Activated T-helper 17 cell treated with anti-CD3 and anti-CD28 coated beads, Interleukin-2, amount 50 U/mL, for 72 hours (primary cell): ENCODE measurements around the gene C16orf95. TPM values are rescaled to one million over a fixed set of nuclear protein-coding genes. Genes with fewer than 3 reads are reported as not detected.

Source experiments
- ATAC-seq: fragments of 150-1000 bp; cut with Tn5 transposase; replicated peaks from 2 replicates; pipeline ENCODE4 v1.10.0; 2021; ENCODE audit warnings: mild to moderate bottlenecking, moderate library complexity
- H3K27ac Mint-ChIP-seq: one replicate; pipeline ENCODE4 v1.8.0; 2022; ENCODE audit warnings: mixed read lengths
- H3K27me3 Mint-ChIP-seq: one replicate; pipeline ENCODE4 v1.8.0; 2022; ENCODE audit warnings: mixed read lengths
- H3K36me3 Mint-ChIP-seq: one replicate; pipeline ENCODE4 v1.8.0; 2022; ENCODE audit warnings: low read depth, mild to moderate bottlenecking, mixed read lengths
- H3K4me1 Mint-ChIP-seq: one replicate; pipeline ENCODE4 v1.8.0; 2022; ENCODE audit warnings: mixed read lengths
- H3K4me3 Mint-ChIP-seq: one replicate; pipeline ENCODE4 v1.8.0; 2022; ENCODE audit warnings: mild to moderate bottlenecking, mixed read lengths
- H3K9me3 Mint-ChIP-seq: one replicate; pipeline ENCODE4 v1.8.0; 2022; ENCODE audit warnings: mixed read lengths
- total RNA-seq, 2 donors: library from RNA; stranded (reverse); gene quantifications; one replicate each; pipeline ENCODE4 v1.2.3, GENCODE V29; 2022

The C16orf95 gene
- total RNA-seq, 2 donors from 2014 or later: 6.2 to 8.2 TPM

- no peak overlapping the region for H3K27ac Mint-ChIP-seq
- H3K27me3 Mint-ChIP-seq: no peaks in the 10 kb centered on the region
- no peaks in the 10 kb centered on the region for H3K9me3 Mint-ChIP-seq
- no peak for ATAC-seq
- peaks cover 4% of the 10 kb centered on the region for H3K4me1 Mint-ChIP-seq
- H3K36me3 Mint-ChIP-seq: no peaks in the 10 kb centered on the region
- no peak overlapping the region for H3K4me3 Mint-ChIP-seq
Measured at GRCh38 chr16:87304951-87305350, 12.2 kb downstream of the C16orf95 start.

- Mint-ChIP-seq H3K9me3 (no peaks in the 10 kb centered on the region), H3K27me3 (no peaks in the 10 kb centered on the region), H3K36me3 (no peaks in the 10 kb centered on the region), H3K27ac (peak overlapping the region; percentile 34), H3K4me1 (peaks cover 4% of the 10 kb centered on the region), H3K4me3 (no peak overlapping the region)
- ATAC-seq: no peak
Measured at GRCh38 chr16:87303962-87304521, 13.2 kb downstream of the C16orf95 start.

GRCh38 chr16:87303431-87303930 is 13.7 kb downstream of the C16orf95 start:
- H3K36me3 Mint-ChIP-seq: no peaks in the 10 kb centered on the region
- H3K4me1 Mint-ChIP-seq: no peaks in the 10 kb centered on the region
- no peak overlapping the region for H3K4me3 Mint-ChIP-seq
- H3K27me3 Mint-ChIP-seq: no peaks in the 10 kb centered on the region
- H3K27ac Mint-ChIP-seq: peak overlapping the region; percentile 34
- peak; percentile 39 for ATAC-seq
- H3K9me3 Mint-ChIP-seq: no peaks in the 10 kb centered on the region

GRCh38 chr16:87298857-87299465 is 18.2 kb downstream of the C16orf95 start:
- H3K4me1 Mint-ChIP-seq: peaks cover 4% of the 10 kb centered on the region
- no peaks in the 10 kb centered on the region for H3K9me3 Mint-ChIP-seq
- no peak overlapping the region for H3K4me3 Mint-ChIP-seq
- H3K36me3 Mint-ChIP-seq: no peaks in the 10 kb centered on the region
- H3K27ac Mint-ChIP-seq: peak overlapping the region; percentile 57
- H3K27me3 Mint-ChIP-seq: no peaks in the 10 kb centered on the region
- ATAC-seq: no peak

GRCh38 chr16:87297918-87298631 is 19.1 kb downstream of the C16orf95 start:
- Mint-ChIP-seq H3K4me3 (no peak overlapping the region), H3K27ac (peak overlapping the region; percentile 57), H3K36me3 (no peaks in the 10 kb centered on the region), H3K4me1 (peaks cover 8% of the 10 kb centered on the region), H3K27me3 (no peaks in the 10 kb centered on the region), H3K9me3 (no peaks in the 10 kb centered on the region)
- no peak for ATAC-seq

- ATAC-seq: no peak
- no peak overlapping the region for H3K4me3 Mint-ChIP-seq
- H3K9me3 Mint-ChIP-seq: no peaks in the 10 kb centered on the region
- no peak overlapping the region for H3K27ac Mint-ChIP-seq
- no peaks in the 10 kb centered on the region for H3K36me3 Mint-ChIP-seq
- peaks cover 8% of the 10 kb centered on the region for H3K4me1 Mint-ChIP-seq
- H3K27me3 Mint-ChIP-seq: no peaks in the 10 kb centered on the region
Measured at GRCh38 chr16:87297407-87297806, 19.8 kb downstream of the C16orf95 start.

- Mint-ChIP-seq H3K27me3 (no peaks in the 10 kb centered on the region), H3K9me3 (peaks cover 3% of the 10 kb centered on the region), H3K4me1 (peaks cover 8% of the 10 kb centered on the region), H3K4me3 (no peak overlapping the region), H3K27ac (no peak overlapping the region), H3K36me3 (no peaks in the 10 kb centered on the region)
- no peak for ATAC-seq
Measured at GRCh38 chr16:87295661-87296531, 21.3 kb downstream of the C16orf95 start.

GRCh38 chr16:87295259-87295658 is 21.9 kb downstream of the C16orf95 start:
- no peaks in the 10 kb centered on the region for H3K27me3 Mint-ChIP-seq
- peaks cover 8% of the 10 kb centered on the region for H3K4me1 Mint-ChIP-seq
- H3K9me3 Mint-ChIP-seq: peaks cover 3% of the 10 kb centered on the region
- H3K4me3 Mint-ChIP-seq: no peak overlapping the region
- H3K27ac Mint-ChIP-seq: no peak overlapping the region
- no peaks in the 10 kb centered on the region for H3K36me3 Mint-ChIP-seq
- peak; percentile 38 for ATAC-seq

GRCh38 chr16:87293990-87294389 is 23.2 kb downstream of the C16orf95 start:
- H3K27me3 Mint-ChIP-seq: no peaks in the 10 kb centered on the region
- peaks cover 3% of the 10 kb centered on the region for H3K9me3 Mint-ChIP-seq
- H3K27ac Mint-ChIP-seq: no peak overlapping the region
- H3K36me3 Mint-ChIP-seq: no peaks in the 10 kb centered on the region
- no peak for ATAC-seq
- peaks cover 8% of the 10 kb centered on the region for H3K4me1 Mint-ChIP-seq
- H3K4me3 Mint-ChIP-seq: no peak overlapping the region

- ATAC-seq: no peak
- H3K27ac Mint-ChIP-seq: no peak overlapping the region
- H3K36me3 Mint-ChIP-seq: no peaks in the 10 kb centered on the region
- no peaks in the 10 kb centered on the region for H3K27me3 Mint-ChIP-seq
- H3K9me3 Mint-ChIP-seq: peaks cover 3% of the 10 kb centered on the region
- H3K4me1 Mint-ChIP-seq: peaks cover 8% of the 10 kb centered on the region
- H3K4me3 Mint-ChIP-seq: no peak overlapping the region
Measured at GRCh38 chr16:87291944-87292343, 25.2 kb downstream of the C16orf95 start.

GRCh38 chr16:87288753-87289362 is 28.3 kb downstream of the C16orf95 start:
- H3K36me3 Mint-ChIP-seq: no peaks in the 10 kb centered on the region
- no peak overlapping the region for H3K27ac Mint-ChIP-seq
- no peak for ATAC-seq
- H3K4me1 Mint-ChIP-seq: peaks cover 3% of the 10 kb centered on the region
- H3K9me3 Mint-ChIP-seq: peaks cover 8% of the 10 kb centered on the region
- no peak overlapping the region for H3K4me3 Mint-ChIP-seq
- no peaks in the 10 kb centered on the region for H3K27me3 Mint-ChIP-seq

- no peak for ATAC-seq
- H3K4me3 Mint-ChIP-seq: no peak overlapping the region
- H3K9me3 Mint-ChIP-seq: peaks cover 6% of the 10 kb centered on the region
- no peaks in the 10 kb centered on the region for H3K4me1 Mint-ChIP-seq
- no peaks in the 10 kb centered on the region for H3K36me3 Mint-ChIP-seq
- H3K27me3 Mint-ChIP-seq: no peaks in the 10 kb centered on the region
- no peak overlapping the region for H3K27ac Mint-ChIP-seq
Measured at GRCh38 chr16:87286839-87287626, 30.2 kb downstream of the C16orf95 start.

GRCh38 chr16:87284183-87284582 is 33.0 kb downstream of the C16orf95 start:
- Mint-ChIP-seq H3K27ac (no peak overlapping the region), H3K27me3 (no peaks in the 10 kb centered on the region)

More at GRCh38 chr16:87284183-87284582, 33.0 kb downstream of the C16orf95 start:
- no peaks in the 10 kb centered on the region for H3K4me1 Mint-ChIP-seq
- H3K9me3 Mint-ChIP-seq: peaks cover 5% of the 10 kb centered on the region
- no peak overlapping the region for H3K4me3 Mint-ChIP-seq
- ATAC-seq: no peak
- no peaks in the 10 kb centered on the region for H3K36me3 Mint-ChIP-seq
